CD4-positive, alpha-beta T cell treated with Interleukin-4 for 4 hours (primary cell): Measurements from ENCODE around the gene JPH2.

Source experiments
- DNase-seq: peaks from one replicate; pipeline ENCODE4 v3.0.0-alpha.2; 2020

The JPH2 gene

GRCh38 chr20:44120676-44121425, 66.1 kb downstream of the JPH2 start:
- DNase-seq, result no peak

DNA sequence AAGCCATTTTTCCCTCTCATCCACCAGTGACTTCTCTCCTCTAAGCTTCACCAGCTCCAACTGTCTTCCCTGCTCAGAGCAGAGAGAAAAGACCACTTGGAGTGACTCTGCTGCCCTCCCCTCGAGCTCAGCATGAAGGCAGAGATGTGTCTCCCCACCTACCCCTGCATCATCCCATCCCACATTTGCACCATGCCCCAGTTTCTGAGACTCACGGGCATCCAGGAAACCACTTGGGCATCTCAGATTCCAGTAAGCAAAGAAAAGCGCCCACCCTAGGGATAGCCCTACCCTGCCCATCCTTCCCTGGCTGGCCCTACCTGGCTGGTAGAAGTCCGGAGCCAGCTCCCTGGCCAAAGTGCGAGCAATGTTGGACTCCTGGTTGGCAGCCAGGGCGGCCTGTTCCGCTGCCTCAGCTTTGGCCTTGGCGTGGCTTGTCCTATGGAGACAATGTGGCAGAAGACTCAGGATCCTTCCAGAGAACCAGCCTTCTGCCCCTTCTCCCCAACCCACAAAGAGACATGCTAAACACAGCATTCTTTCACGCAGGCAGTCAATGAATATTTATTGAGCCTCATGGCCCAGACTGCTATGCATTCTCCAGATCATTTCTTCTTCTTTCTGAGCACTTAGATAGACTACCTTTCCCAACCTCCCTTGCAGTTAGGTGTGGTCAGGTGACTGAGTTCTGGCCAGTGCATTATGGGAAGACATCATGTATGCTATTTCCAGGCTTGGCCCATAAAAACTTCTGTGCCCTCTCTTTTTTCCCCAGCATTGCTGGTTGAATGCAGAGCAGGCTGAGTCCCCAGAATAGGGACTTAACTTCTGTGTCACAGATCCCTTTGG, 68.6 kb downstream of the JPH2 start:
- no peak for DNase-seq

DNA sequence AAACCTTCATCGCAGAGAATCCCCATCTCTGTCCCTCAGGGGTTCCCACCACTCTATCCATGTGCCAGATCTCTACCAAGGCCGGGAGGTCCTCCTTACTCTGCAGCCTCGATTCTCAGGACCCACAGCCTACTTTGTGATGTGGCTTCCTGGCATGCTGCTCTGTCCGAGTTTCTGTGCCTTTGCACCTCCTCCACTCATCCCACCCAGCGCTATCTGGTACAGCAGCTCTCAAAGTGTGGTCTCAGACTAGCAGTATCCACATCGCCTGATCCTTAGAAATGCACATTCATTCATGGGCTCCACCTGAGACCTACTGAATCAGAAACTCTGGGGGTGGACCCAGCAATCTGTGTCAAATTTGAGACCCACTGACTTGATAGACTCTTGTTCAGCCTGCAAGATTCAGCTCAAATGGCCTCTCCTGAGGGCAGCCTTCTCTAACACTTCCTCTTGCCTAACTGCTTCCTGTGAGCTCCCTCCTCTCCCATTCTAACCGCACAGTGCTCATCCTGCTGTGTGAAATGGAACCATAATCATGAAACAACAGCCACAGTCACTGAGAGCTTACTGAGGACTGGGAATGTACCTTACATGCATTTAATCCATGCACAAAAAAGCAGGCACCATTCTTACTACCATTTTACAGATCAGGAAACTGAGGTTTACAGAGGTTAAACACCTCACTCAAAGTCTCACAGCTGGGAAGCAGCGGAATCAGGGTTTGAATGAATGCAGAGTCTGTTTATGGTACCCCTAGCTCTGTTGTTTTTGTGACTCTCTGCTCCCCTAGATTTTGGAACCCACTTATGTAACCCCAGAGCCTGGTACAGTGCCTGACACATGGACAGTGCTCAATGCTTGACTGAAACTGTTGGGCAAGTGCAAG, 69.4 kb downstream of the JPH2 start:
- no peak for DNase-seq

- no peak for DNase-seq
These were observed 71.0 kb downstream of the JPH2 start for GRCh38 chr20:44115762-44116644.

DNA sequence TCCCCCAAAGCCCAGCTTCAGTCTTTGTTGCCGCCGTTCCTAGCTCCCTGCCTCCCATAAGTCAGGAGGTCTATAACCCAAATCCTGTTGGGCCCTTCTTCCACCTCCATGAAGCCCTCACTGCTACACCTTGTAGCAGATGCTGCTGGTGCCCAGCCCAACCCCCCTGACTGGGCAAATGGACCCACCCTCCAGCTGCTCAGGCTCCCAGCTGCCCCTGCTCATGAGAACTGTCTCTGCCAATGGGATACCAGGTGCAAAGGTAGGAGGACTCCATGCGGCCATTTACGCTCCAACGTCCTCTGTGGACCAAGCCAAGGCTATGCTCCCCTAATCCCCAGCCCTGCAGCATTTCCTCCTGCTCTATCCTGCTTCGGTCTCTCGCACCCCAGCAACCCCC, 71.8 kb downstream of the JPH2 start:
- no peak for DNase-seq

DNA sequence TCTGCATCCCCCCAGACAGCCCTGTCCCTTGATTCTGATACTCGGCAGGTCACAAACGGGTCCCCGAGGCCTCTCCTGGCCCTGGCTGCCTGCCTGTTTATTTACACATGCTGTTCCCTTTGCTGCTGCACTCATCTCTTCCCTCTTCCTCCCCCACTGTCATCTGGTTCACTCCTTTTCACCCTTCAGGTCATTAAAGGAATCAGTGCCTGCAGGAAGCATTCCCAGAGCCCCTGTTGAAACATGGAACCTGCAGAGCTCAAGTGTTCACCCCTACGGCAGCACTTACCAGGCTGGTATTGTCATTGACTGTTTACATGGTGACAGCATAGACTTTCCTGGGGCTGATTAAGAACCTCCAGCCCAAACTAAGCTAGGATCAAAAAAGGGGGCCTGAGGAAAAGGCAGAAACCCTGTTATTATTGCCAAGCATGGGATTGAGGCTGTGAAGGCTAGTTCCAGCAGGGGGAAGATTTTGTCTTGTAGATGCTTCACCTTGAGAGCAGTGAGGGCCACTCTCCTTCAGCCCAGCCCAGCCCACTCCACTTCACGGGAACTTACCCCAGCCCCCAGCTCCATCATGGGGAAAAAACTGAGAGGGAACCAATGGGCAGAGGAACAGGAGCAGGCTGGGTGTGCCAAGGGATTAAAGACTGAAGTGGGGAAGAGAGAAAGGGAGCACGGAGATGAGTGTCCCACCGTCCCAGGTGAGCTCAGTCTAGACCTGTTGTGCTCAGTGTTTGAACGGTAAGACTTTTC, 73.2 kb downstream of the JPH2 start:
- no peak for DNase-seq

DNA sequence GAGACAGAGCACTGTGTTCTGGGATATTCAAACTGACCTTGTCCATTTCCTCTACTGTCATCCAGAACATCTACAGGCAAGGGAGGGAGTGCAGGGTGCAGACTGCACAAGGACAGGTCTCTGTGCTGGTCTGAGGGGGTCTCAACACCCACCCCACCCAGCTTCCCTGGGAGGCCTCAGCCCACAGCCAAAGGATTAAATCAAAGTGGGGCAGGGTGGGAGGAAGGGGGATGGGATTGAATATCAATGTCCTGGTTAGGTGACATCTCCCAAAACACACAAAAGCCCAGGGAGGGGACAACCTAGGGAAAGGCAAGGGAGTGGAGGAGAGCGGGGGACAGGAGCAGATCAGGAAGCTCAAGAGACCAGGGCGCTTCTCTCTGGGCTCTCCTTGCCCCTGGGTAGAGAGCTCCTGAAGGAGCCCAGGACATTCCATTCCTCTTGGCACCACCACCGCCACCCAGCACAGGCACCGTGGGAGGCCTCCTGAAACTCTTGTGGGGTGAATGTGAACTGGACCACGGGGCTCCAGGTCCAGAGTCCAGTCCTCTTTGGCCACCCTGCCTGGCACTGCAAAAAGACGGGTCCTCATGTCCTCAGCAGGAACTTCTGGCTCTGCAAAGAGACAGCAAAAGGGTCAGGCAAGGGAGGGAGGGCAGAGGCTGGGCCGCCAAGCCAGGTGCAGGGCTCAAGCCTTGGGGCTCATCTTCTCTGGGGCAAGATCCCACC, 73.9 kb downstream of the JPH2 start:
- no peak for DNase-seq

- DNase-seq, result no peak
These were observed 74.5 kb downstream of the JPH2 start for GRCh38 chr20:44112456-44112855.

DNA sequence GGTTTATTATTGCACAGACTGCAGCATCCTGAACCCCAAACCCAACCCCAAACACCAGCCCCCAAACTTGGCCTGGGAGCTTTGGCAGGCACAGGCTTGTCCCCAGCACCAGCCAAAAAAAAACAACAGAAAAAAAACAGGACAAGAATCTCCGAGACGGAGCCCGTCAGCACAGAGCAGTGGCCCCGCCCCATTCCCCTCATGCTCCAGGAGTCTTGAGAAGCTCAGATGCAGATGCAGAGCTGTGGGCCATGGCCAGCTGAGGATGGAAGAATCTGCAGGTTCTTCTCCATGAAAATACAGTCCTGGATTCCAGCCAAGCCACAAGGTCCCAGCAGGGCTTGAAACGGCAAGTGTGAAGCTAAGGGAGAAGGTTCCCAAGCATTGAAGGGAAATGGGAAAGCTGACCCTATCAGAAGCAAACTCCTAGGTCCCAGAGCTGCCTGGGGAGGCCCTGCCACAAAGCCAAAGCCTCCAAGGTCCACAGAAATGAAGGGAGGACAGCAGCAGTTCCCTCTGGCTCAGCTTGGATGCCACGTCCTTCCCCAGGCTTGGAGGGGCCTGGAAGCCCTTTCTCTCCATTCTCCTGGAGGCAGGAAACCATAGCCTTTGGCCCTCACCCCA, 75.2 kb downstream of the JPH2 start:
- no peak for DNase-seq

DNA sequence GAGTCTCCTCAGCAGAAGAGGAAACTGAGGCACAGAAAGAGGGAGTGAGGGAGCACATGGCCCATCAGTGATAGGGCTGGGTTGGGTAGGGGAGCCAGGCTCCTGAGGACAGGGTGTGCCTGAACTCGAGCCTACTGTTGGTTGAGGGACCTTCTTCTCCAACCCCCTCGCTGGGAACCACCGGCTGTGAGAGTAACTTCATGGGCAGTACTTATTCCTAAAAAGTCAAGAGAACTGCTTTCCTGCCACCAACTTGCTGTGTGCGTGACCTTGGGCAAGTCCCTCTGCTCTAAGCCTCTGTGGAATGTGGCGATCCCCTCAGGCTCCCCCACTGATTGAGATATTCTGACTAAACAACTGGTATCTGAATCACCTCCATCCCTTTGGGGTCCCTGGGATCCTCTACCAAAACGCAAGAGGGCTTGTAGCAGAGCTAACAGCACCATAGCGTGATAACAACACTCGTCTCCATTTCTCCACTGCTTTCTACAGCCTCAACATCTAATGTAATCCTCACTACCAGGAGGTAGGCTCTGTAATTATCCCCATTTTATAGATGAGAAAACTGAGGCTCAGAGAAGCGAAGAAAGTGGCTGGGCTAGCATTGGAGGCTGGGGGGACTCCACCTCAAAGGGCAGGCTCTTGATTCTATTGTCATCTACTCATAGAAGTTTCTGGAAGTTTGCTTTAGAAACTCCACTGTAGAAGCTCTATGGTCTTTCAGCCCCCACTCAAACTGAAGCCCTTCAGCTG, 76.0 kb downstream of the JPH2 start:
- DNase-seq, result no peak

GRCh38 chr20:44109951-44110361, 77.0 kb downstream of the JPH2 start:
- no peak for DNase-seq

GRCh38 chr20:44106615-44107014, 80.4 kb downstream of the JPH2 start:
- DNase-seq, result no peak

DNA sequence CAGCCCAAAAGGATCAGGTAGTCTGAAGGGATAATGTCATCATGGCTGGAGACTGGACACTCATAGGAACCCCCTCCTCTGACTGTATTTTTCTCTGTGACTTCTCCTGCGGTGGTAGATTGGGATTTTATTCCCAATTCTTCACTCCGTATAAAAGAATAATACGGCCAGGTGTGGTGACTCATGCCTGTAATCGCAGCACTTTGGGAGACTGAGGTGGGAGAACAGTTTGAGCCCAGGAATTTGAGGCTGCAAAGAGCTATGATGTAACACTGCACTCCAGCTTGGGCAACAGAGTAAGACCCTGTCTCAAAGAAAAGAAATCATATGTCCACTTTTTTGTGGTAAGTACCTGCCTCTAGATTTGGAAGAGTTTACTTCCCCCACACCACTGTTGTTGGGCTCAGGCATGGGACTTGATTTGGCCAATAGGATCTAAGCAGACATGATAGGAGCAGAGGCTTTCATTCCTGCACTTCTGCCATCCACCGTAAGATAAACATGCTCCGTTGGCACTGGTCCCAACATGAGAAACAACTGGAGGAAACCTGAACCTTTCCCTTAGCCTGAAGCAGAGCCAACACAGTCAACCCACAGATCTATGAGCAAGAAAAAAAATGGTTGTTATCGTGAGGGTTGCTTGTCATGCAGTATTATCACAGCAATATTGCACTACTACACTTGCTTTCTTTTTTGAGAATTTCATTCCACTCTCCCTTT, 82.0 kb downstream of the JPH2 start:
- no peak for DNase-seq

DNA sequence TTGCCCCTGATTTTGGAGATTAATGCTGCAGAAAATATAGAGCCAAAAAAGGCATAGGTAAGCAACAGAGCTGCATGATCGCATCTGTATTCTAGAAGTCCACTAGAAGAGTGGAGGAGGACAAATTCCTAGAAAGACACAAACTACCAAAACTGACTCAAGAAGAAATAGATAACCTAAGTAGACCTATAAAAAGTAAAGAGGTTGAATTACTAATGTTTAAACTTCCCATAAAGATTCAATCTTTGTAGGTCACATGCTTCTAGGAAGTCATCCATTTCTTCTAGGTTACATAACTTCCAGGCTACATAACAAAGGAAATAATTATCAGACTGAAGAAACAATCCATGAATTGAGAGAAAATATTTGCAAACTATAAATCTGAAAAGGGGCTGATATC, 84.4 kb downstream of the JPH2 start:
- DNase-seq, result no peak

DNA sequence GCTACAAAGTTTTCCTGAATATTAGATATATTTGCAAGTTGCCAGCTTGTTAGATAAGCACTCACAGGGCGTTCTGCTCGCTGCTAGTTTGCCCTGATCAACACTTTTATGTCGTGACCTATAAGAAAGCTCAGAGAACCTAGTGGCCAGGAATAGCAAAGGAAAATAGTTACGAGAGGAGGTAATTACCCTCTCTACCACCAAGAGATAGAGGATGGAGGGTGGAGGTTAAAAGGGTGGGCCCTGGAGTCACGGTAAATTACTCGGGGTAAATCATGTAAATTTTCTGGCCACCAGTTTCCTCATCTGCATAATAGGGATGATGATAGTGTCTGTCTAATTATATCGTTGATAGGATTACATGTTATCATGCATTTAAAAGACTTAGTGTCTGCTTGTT, 87.2 kb downstream of the JPH2 start:
- no peak for DNase-seq

- DNase-seq, result no peak
These were observed 88.3 kb downstream of the JPH2 start for GRCh38 chr20:44098657-44099056.

- DNase-seq, result no peak
These were observed 88.7 kb downstream of the JPH2 start for GRCh38 chr20:44098256-44098630.

DNA sequence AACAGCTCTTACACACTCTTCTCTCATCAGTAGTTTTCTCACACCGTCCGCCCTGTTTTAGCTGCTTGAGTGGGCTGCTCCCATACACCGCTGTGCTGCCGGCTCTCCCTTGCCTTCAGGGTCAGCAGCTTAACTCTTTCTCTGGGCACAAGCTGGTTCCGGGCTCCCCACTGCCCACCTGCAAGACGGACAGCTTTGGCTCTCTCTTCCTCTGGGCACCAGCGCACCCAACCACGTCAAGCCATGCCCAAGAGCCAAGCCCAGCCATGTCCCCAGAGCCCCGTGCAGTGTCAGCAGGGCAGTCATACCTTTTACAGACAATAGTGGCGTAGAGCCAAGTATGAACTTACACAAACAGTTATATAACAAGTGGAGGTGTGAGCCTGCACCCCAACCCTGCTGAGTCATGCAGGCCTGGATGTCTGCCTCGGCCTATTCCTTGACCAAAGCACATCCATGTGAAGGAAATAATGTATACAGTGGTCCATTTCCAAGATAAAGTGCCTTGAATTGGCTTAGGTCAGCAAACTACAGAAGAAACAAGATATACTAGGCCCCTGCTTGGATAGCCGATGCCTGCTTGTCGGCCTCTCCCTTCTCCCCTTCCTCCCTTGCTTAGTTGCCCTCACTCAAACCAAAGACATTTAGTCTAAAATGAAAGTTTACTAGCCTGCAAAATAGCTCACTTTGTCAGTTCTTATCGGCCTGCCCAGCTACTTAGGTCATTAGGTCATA, 89.3 kb downstream of the JPH2 start:
- DNase-seq, result no peak
